Stimulated activated CD4-positive, alpha-beta T cell treated with anti-CD3 and anti-CD28 coated beads, TNF-alpha, amount 100 ng/mL, for 4 hours (primary cell): ENCODE measurements around the gene SPIRE1.

Experiments
- DNase-seq, 3 experiments: peaks; one replicate each; pipeline ENCODE4 v3.0.0-alpha.2; 2020; ENCODE audit warnings: low read depth in 3 of 3

SPIRE1 gene

DNA sequence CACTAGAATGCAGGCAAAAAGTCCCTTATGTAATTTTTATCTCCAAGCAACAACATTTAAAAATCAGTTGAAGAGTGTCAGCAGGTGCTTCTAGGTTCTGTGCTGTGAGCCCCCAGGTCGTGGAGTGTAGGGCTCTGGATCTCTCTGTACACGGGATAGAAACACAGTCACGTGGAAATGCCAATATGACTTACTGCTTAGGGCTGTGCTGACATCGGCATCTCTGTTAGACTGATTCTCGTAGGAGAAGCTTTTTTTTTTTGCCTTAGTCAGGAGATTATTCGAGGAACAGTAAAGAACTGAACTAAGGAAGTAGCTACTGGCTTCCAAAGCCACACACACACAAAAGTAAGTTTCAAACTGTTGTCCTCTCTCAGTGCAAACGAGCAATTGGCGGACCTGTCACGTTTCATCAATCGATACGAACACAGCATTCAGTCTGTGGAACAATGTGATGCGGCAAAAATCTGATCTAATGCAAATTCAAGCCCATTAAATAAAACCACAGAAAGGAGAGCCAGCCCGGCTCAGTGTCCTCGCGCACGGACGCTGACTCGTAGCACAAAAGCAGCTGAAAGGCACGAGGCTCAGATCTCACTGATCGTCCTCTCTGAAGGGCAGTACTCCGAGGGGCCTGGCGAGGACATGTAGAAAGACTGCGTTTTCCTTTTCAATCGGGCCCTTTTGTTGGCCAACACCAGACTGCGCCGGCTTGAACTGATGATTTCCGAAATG is 208.7 kb downstream of the SPIRE1 start:
- DNase-seq, result no peak

DNA sequence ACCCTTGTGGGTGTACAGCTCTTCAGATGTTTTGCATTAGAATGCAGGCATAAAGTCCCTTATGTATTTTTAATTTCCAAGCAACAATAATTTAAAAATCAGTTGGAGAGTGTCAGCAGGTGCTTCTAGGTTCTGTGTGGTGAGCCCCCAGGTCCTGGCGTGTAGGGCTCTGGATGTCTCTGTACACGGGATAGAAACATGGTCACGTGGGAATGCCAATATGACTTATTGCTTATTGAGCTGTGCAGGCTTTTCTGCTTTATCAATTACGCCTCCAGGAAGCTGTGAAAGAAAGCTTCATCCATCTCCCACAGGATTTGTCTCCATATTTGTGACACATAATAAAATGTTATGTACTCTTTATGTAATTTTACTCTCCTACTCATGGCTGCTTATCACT is 212.4 kb downstream of the SPIRE1 start:
- DNase-seq, result no peak

DNA sequence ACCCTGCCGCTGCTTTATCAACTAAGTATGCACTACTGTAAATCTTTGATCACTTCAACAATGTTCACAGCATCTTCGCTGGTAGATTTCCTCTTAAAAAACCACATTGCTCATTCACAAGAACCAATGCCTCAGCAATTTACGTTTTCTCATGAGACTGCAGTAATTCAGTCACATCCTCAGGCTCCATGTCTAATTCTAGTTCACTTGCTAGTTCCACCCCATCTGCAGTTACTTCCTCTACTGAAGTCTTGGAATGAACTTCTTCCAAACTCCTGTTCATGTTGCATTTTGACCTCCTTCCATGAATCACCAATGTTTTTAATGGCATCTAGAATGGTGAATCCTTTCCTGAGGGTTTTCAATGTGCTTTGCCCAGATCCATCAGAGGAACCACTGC is 214.4 kb downstream of the SPIRE1 start:
- no peak for DNase-seq

DNA sequence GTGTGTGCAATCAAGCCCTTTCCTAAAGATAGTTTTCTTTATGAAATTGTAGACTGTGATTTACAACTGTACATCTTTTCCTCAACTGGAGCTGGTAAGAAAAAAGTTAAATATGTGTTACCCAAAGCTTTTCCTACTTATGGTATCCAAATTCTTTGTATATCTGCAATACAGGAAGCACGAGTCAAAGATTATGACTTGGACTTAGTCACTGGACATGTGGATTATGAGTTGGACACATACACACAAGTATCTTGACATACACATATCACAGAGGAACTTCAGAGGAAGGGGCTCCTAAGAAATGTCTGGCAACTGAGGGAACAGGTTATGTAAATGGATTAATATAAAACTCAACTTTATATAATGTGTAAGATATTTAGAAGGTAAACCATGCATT is 215.0 kb downstream of the SPIRE1 start:
- no peak for DNase-seq

DNA sequence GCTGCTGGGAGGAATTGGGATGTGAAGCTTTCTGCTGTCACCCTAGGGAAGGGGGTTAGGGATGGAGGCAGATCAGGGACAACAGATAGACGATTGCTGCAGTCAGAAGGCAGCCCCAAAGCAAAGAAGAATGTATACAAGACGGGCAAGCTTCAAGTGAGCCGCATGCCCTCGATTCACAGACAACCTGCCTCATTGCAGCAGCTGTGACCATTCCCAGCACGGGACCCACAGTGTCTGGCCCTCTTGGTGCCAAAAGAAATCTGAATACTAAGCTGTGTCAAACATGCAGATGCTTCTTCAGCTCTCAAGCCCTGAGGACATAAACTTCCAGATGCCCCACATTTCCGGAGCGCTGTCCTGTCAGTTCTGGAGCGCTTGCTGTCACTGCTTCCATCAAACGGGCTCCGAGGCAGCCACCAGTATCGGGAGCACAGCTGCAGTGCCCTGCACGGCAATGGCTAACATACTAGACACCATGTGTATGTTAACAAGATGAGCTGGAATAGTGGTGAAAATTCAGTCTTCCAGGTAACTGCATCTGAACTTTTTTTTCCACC is 216.4 kb downstream of the SPIRE1 start:
- no peak for DNase-seq

DNA sequence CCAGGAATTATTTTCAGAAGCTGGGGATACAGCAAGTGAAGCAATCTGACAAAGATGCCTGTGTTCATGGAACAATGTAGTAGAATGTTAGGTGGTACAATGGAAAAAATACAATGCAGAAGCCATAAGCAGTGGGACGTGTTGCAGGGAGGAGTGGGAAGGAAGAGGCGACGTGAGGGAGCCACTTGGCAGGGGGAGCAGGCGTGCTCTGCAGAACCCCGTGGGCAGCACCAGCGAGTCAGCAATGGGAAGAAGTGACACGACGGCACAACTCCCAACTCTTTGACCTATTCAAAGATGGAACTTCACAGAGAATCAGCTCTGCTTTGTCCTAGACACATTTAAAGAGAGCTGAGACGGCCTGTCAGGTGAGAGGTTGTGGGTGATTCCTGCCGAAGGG is 219.7 kb downstream of the SPIRE1 start:
- no peak for DNase-seq

DNA sequence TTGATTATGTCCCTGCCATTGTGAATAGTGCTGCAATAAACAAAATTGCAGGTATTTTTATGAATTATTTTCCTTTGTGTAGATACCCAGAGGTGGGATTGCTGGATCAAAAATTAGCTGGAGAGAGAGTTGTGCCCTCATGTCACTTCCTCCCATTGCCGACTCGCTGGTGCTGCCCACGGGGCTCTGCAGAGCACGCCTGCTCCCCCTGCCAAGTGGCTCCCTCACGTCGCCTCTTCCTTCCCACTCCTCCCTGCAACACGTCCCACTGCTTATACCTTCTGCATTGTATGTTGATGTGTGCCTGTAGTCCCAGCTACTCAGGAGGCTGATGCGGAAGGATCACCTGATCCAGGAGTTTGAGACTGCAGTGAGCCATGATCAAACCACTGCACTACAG is 222.0 kb downstream of the SPIRE1 start:
- DNase-seq, result no peak

DNA sequence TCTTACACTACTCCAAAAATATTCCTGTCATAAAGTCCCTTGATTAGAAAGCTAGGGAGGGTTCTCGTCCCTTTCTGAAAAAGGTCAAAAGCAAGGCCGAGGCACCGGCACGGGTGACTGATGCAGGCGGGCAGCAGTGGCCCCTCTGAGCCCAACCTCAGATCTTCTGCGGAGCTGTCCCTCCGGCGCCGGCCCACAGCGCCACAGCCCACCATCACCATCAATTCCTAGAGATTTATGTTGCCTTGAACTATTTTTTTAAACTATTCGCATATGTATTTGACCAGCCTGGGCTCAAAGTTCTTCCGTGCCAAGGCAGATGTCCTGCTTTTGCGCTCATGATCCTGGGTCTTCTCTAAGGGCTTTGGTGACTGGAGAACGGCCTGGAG is 223.4 kb downstream of the SPIRE1 start:
- DNase-seq, result no peak

DNA sequence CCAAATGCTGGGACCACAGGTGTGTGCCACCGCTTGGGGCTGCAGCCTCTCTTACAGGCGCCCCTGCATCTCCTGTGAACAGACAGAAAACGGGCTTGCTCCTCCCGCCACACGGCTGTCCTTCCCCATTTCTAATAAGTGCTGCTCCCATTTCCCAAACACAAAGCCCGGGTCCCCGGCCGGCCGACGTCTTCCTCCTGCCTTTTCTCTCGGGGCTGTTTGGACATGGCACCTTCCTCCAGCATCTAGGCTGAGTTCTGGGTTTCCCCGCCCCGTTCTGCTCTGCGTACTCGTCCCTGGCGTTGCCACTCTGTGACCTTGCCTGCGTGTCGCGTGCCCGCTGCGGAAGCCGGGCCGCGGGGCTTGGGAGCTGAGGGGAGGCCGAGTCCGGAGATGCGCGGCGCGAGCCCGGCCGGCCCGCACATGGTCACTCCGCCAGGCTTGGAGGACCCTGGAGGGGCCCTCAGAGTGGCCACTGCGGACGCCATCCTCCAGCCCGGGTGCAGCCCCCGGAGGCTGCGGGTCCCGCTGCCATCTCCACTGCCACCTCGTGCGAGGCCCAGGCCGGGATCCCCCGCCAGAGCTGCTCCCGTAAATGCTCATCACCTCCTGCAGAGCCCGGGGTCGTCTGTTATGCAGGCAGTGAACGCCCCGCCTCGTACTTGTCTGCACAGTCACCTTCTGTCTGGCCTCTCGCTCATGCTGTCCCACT is 223.9 kb downstream of the SPIRE1 start:
- DNase-seq, result no peak

DNA sequence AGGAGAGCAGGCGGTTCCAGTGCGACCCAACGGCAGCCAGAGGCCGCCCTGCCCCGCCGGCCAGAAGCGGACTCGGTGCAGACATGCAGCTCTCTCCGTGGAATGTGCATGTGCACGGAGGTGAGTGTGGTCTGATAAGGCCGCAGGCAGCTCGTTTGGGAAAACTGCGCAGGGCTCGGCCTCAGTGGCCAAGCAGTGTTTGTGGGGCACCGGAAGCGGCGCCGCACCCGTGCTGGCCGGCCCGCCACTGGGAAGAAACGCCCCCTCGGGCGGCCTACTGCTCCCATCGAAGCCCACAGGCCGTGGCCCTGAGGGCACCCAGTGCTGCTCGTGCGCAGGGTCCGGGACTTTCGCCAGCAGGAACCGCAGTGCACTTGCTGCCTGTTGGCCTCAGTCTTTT is 225.0 kb downstream of the SPIRE1 start:
- DNase-seq, result no peak

DNA sequence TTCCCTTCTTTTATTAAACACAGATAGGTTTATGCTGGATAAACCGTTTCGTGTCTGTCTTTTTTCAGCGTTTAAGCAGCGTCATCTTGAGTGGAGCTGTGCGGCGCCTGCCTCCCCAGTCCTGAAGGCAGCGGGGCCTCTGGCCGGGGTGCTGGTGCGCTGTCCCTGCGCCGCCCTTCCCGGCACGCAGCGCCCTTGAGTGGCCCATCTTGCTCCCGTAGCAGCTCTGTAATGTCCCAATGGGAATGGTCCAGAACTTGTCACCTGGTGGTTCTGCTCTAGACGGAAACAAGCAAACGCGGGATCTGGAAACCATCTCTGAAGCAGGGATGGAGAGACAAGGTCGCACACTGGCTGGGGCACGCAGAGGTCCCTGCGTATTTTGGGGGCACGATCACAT is 225.7 kb downstream of the SPIRE1 start:
- DNase-seq, result no peak

DNA sequence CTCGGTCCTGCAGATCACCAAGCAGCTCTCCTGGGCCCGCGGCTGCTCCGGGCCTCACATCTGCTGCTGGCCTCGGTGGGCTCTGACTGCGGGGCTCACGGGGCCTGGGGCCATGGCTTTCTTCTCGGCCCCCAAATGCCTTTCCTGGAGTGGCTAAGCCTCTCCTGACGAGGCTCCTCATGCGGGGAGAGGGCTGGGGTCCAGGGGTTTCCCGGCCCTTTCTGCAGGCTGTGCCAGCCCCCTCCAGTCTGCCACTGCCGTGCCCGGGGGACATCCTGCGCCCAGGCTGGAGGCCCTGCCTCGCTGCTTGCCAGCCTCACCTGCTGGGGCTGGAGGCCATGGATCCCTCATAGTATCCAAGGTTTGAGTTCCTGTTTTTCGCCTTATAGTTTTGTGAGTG is 226.3 kb downstream of the SPIRE1 start:
- DNase-seq, result no peak

DNA sequence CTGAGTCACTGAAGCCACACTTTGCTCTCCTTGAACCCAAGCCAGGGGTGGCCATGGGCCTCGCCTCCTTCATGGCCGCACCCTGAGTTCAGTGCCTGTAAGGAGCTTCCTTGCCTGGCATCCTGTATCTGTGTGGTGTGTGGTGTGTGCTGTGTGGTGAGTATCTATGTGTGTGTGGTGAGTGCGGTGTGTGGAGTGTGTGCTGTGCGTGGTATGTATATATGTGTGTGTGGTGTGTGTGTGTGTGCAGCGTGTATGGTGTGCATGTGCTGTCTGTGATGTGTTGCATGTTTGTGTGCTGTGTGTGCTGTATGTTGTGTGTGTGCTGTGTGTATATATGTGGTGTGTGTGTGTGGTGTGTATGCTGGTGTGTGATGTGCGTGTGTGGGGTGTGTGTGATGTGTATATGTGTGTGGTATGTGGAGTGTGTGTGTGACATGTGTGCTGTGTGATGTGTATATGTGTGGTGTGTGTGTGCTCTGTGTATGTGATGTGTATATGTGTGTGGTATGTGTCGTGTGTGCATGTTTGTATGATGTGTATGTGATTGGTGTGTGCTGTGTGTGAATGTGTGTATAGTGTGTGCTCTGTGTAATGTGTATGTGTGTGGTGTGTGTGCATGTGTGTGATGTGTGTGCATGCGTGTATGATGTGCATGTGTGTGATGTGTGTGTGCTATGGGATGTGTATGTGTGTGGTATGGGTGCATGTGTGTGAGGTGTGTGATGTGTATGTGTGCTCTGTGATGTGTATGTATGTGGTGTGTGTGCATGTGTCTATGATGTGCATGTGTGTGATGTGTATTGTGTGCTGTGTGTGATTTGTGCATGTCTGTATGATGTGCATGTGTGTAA is 227.5 kb downstream of the SPIRE1 start:
- no peak for DNase-seq

DNA sequence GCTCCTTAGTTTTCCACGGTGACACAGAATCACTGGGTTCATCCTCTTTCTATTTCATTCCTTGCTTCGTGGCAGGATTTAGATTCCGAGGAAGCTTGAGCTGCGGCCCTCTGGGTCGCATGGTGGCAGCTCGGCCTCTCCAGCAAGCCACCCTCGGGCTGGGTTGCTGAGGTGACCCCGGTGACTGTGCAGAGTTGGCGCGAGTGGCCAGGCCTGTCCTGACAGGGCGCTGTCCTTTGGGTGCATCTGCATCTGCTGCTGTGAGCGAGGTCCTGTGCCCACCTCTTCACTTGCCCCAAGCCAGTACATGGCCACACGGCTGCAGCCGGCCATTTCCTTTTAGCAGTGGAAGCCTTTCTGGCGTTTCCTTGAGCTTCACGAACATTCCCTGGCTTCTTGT is 228.4 kb downstream of the SPIRE1 start:
- no peak for DNase-seq

DNA sequence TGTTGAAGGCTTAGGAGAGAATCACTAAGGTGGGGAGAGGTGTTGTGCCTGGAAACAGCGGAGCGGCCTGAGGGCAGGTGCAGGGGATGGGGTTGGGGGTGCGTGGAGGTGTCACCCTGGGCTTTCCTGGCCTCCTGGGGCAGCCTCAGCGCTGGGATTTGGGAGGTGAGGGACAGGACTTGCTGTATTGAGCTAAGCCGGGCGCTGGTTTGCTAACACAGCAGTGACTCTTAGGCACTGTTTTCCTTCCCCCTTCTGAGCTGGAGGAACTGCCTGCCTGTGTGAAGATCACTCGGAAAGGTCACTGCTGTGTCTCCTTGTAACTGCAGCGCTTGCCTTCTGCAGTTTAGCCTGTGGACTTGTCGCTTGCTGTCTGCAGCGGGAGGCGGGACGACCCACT is 229.0 kb downstream of the SPIRE1 start:
- no peak for DNase-seq

DNA sequence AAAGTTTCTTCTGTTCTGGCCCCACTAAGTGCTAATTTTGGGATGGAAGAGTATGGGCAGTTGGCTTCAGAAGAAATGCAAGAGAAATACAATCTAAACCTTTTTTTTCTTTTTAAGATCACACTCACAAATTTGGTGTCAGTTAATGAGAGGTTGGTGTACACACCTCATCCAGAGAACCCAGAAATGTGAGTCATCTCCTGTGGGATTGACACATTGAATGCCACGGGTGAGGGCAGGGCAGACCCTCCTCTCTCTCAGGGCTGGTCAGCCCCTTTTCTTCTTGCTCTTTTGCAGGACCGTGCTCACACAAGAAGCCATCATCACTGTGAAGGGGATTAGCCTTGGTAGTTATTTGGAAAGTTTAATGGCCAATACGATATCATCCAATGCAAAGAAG is 231.0 kb downstream of the SPIRE1 start:
- no peak for DNase-seq

DNA sequence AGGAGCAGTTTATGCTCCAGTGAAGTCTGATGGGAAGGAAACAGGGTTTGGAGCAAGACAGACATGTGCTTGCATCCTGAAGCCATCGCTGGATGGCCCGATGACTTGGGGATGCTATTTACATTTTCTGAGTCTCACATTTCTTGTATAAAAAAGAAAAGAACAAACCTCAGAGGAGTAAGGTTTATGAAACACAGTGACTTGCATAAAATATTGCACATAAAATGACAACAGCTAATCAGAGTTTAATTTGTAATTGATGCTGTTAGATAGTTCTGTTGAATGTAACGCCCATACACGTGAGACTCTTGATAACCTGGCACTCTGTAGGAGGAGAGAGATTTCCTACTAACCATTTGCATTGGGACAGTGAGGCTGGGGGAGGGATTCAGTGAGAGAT is 233.7 kb downstream of the SPIRE1 start:
- no peak for DNase-seq

DNA sequence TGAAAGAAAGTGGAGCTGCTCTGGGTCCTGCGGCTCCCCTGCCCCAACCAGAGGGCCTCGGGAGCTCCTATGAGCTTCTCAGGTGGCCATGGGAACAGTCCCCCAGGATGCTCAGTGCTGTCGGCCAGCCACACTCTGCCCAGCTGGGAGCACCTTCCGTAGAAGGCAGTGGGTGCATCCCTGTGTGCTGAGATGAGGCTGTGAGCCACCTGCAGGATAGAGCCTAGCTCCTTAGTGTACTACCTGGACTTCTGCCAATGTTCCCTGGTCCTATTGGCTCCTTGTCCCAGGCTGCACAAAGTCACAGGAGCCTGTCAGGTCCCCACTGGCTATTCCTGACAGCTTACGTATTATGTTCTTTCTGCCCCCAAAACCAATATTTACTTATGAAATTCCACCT is 234.1 kb downstream of the SPIRE1 start:
- no peak for DNase-seq

DNA sequence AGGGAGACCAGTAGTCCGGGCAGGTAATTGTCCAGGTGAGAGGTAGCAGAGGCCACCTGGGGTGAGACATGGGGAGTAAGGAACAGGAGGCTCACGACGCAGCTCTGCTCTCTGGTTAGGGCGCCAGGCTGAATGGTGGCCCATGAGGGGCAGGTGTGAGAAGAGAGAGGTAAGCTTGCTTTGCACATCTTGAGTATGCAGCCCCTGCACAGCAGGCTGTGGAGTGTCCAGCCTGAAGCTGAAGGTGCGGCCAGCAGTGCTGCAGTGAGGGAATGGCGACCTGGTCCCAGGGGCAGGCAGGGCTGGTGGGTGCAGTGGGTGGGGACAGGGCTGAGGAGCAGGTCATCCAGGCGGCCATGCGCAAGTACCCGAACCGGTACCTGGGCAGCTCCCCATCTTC is 234.5 kb downstream of the SPIRE1 start:
- no peak for DNase-seq

DNA sequence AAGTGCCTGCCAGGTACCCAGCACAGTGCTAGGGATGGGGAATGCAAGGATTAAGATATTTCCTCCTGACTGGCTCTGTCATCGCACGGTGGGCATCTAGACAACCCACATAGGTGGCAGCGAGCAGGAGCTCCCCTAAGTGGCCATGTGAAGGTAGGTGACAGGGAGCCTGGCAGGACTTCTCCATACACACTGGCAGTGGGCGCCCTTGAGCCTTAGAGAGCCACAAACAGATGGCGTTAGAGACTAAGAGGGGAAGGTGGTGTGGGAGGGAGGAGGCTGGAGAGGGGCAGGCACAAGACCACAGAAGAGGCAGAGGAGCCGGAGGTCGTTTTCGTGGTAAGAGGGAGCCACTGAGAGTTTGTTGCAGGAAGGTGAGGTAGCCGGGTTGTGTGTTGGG is 235.0 kb downstream of the SPIRE1 start:
- DNase-seq, result no peak

DNA sequence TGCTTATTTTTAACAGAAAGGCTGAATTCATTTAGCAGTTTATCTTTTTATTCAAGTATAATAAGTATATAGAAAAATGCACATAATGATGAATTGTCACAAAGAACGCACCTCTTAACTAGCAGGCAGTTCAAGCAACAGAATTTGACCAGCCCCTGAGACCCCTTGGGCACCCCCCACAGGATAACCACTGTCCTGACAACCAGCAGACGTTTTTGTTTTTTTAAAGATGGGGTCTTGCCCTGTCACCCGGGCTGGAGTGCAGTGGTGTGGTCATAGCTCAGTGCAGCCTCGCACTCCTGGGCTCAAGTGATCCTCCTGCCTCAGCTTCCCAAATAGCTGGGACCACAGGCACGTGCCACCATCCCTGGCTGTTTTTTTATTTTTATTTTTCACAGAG is 236.2 kb downstream of the SPIRE1 start:
- DNase-seq, result no peak

DNA sequence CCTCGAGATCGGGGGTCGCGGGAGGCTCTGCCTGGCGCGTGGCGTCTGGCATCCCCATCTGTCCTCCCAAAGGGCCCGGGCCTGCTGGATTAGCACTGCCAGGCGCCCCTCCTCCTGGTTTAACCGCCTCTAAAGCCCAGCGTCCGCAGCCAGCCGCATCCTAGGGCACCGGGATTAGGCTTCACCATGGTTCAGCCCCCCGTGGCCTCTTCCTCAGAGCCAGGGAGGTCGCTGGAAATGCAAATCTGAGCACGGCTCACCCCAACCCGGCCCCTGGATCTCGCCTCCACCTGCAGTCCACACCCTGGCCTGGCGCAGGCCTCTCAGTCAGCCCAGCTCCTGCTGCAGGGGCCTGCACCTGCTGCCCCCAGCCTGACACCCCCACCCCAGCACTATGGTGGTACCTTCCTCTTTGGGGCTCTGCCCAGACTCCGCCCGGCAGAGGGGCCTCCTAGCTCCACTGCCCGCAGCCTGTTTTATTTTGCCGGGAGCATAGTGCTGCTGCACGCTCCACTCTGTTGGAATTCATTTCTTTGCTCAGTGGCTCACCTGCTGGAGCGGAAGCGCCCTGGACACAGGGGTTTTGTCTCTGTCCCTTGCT is 237.0 kb downstream of the SPIRE1 start:
- DNase-seq, result no peak
